ENCODE results near the gene BMP2K.

DNA sequence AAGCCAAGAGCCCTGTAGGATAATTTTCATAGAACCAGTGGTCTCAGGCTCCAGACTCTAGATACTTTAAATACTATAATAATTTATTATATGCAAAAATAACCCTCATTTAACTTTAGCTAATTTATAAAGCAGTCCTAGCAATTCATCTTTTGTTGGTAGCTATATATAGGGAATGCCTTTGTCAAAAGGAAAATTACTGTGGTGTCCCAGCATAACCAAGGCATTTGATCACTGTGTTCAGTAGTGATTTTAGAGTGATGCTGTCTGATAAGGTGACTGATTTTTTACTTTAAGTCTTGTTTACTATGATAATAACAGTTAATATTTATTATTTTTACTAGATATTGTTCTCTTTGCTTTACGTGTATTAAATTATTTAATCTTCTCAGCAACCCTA lies 101.9 kb downstream of the BMP2K start:
- TF ChIP-seq, protein P1, sequence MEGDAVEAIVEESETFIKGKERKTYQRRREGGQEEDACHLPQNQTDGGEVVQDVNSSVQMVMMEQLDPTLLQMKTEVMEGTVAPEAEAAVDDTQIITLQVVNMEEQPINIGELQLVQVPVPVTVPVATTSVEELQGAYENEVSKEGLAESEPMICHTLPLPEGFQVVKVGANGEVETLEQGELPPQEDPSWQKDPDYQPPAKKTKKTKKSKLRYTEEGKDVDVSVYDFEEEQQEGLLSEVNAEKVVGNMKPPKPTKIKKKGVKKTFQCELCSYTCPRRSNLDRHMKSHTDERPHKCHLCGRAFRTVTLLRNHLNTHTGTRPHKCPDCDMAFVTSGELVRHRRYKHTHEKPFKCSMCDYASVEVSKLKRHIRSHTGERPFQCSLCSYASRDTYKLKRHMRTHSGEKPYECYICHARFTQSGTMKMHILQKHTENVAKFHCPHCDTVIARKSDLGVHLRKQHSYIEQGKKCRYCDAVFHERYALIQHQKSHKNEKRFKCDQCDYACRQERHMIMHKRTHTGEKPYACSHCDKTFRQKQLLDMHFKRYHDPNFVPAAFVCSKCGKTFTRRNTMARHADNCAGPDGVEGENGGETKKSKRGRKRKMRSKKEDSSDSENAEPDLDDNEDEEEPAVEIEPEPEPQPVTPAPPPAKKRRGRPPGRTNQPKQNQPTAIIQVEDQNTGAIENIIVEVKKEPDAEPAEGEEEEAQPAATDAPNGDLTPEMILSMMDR (IDR thresholded peaks at IDR 0.05; ENCODE audit: low read depth, low read length, poor library complexity, severe bottlenecking): no peak
- TF ChIP-seq EZH2phosphoT487 (IDR thresholded peaks at IDR 0.05; ENCODE audit: borderline replicate concordance, low read length): no peak

Data from DOHH2 (cell line).